IMR-90 (cell line): Measurements from ENCODE around the gene ADAM15. TPM values are rescaled to one million over a fixed set of nuclear protein-coding genes. Genes with fewer than 3 reads are reported as not detected.

Experiments
- ATAC-seq: fragments of 200-7000 bp; cut with Tn5 transposase; 2 replicates; pipeline ENCODE4 v1.9.1; 2020; ENCODE audit warnings: low read depth, mild to moderate bottlenecking, moderate library complexity
- BruUV-seq: library from RNA; stranded (reverse); fragments of 400-500 nt; replicated peaks from 2 replicates; lab custom pipeline; 2021; lab: Mats Ljungman, UMichigan
- CTCF ChIA-PET: fragments of 300-600 bp; formaldehyde crosslinking; extraction: SDS; loops from one replicate; lab custom pipeline; 2021; ENCODE audit warnings: antibody characterized with exemption; lab: Yijun Ruan, JAX
- POLR2A ChIA-PET: fragments of 300-600 bp; sonication (Branson Sonifier 250); formaldehyde crosslinking; loops from one replicate; lab custom pipeline; 2022; ENCODE audit warnings: antibody characterized with exemption; ENCODE audit not compliant: unreplicated experiment; lab: Charles Lee
- DNase-seq: peaks from one replicate; pipeline ENCODE4 v3.0.0; 2013
- H2AFZ ChIP-seq: replicated peaks from 2 replicates; pipeline ENCODE3; 2013; ENCODE audit warnings: low read length, mild to moderate bottlenecking; ENCODE audit not compliant: poor library complexity
- H2AK5ac ChIP-seq: 2 replicates; pipeline ENCODE4 v1.6.1; 2013; ENCODE audit warnings: low read depth, low read length, inconsistent platforms
- H2AK9ac ChIP-seq: replicated peaks from 2 replicates; pipeline ENCODE3; 2013; ENCODE audit warnings: mild to moderate bottlenecking, low read depth, low read length, moderate library complexity; ENCODE audit not compliant: poor library complexity
- H2BK120ac ChIP-seq: 2 replicates; pipeline ENCODE4 v1.6.1; 2013; ENCODE audit warnings: low read depth, low read length, inconsistent platforms
- H2BK15ac ChIP-seq: 3 replicates; pipeline ENCODE4 v1.6.1; 2013; ENCODE audit warnings: low read depth, low read length, inconsistent platforms
- H2BK20ac ChIP-seq: 2 replicates; pipeline ENCODE4 v1.6.1; 2013; ENCODE audit warnings: low read depth, mild to moderate bottlenecking, inconsistent platforms, low read length, moderate library complexity
- H2BK5ac ChIP-seq: 2 replicates; pipeline ENCODE4 v1.6.1; 2013; ENCODE audit warnings: mild to moderate bottlenecking, low read depth, low read length, inconsistent platforms; ENCODE audit not compliant: poor library complexity, severe bottlenecking
- H3K14ac ChIP-seq: replicated peaks from 2 replicates; pipeline ENCODE4 v1.6.1; 2013; ENCODE audit warnings: low read depth, low read length, inconsistent platforms
- H3K18ac ChIP-seq: 2 replicates; pipeline ENCODE4 v1.6.1; 2013; ENCODE audit warnings: low read depth, low read length, control low read depth
- H3K23ac ChIP-seq: 2 replicates; pipeline ENCODE4 v1.6.1; 2013; ENCODE audit warnings: low read depth, low read length, inconsistent platforms
- H3K27ac ChIP-seq: 2 replicates; pipeline ENCODE4 v1.5.1; 2013; ENCODE audit warnings: mild to moderate bottlenecking, control low read depth, low read length; ENCODE audit not compliant: insufficient read depth
- H3K27me3 ChIP-seq: 2 replicates; pipeline ENCODE4 v1.6.1; 2013; ENCODE audit warnings: low read length; ENCODE audit not compliant: control insufficient read depth, insufficient read depth
- H3K36me3 ChIP-seq: 2 replicates; pipeline ENCODE4 v1.6.1; 2013; ENCODE audit warnings: low read length, mixed read lengths; ENCODE audit not compliant: control insufficient read depth, insufficient read depth
- H3K4ac ChIP-seq: 2 replicates; pipeline ENCODE4 v1.6.1; 2013; ENCODE audit warnings: low read depth, low read length, inconsistent platforms
- H3K4me1 ChIP-seq: 2 replicates; pipeline ENCODE4 v1.6.1; 2013; ENCODE audit warnings: low read length, mixed read lengths; ENCODE audit not compliant: control insufficient read depth, insufficient read depth
- H3K4me2 ChIP-seq: 2 replicates; pipeline ENCODE4 v1.6.1; 2013; ENCODE audit warnings: low read depth, mild to moderate bottlenecking, control low read depth, low read length, moderate library complexity
- H3K4me3 ChIP-seq: 2 replicates; pipeline ENCODE4 v1.5.1; 2013; ENCODE audit warnings: low read depth, mild to moderate bottlenecking, control low read depth, low read length, moderate library complexity; ENCODE audit not compliant: insufficient read depth
- H3K56ac ChIP-seq: 2 replicates; pipeline ENCODE4 v1.6.1; 2013; ENCODE audit warnings: low read length, inconsistent platforms; ENCODE audit not compliant: insufficient read depth; ENCODE audit errors: extremely low read depth
- H3K79me1 ChIP-seq, 2 experiments: 2 replicates each; pipeline ENCODE4 v1.6.1; 2013; ENCODE audit warnings: low read length in 2 of 2, inconsistent platforms in 1 of 2, low read depth in 1 of 2
- H3K9ac ChIP-seq: 2 replicates; pipeline ENCODE4 v1.6.1; 2013; ENCODE audit warnings: low read depth, low read length, control low read depth
- H3K9me1 ChIP-seq: 2 replicates; pipeline ENCODE4 v1.6.1; 2013; ENCODE audit warnings: low read length, inconsistent platforms; ENCODE audit not compliant: insufficient read depth
- H3K9me3 ChIP-seq: 2 replicates; pipeline ENCODE4 v1.6.1; 2013; ENCODE audit warnings: low read length; ENCODE audit not compliant: control insufficient read depth, insufficient read depth
- H4K20me1 ChIP-seq: 2 replicates; pipeline ENCODE4 v1.6.1; 2013; ENCODE audit warnings: low read length, inconsistent platforms; ENCODE audit not compliant: insufficient read depth
- H4K5ac ChIP-seq: 2 replicates; pipeline ENCODE4 v1.6.1; 2013; ENCODE audit warnings: mild to moderate bottlenecking, low read depth, low read length, control low read depth
- H4K8ac ChIP-seq, 2 experiments: 2 replicates each; pipeline ENCODE4 v1.6.1; 2013; ENCODE audit warnings: low read depth in 2 of 2, low read length in 2 of 2, control low read depth in 1 of 2, inconsistent platforms in 1 of 2
- H4K91ac ChIP-seq: 2 replicates; pipeline ENCODE4 v1.6.1; 2013; ENCODE audit warnings: low read depth, low read length, inconsistent platforms; ENCODE audit not compliant: insufficient read depth
- CEBPB ChIP-seq: IDR thresholded peaks from 2 replicates; pipeline ENCODE4 v1.6.1; 2012; ENCODE audit warnings: low read depth, low read length, improper control_type of control experiment
- FOS ChIP-seq: fragments of 150-350 bp; IDR thresholded peaks from 2 replicates; pipeline ENCODE4 v1.6.1; 2016; ENCODE audit warnings: low read depth, low read length
- WGBS, 2 experiments: methylation state at CpG; one replicate each; pipeline versions ENCODE4 v1.1.5 to v1.1.7; 2013; ENCODE audit warnings: missing lambda C conversion rate in 2 of 2; ENCODE audit not compliant: insufficient read length in 1 of 2; ENCODE audit errors: extremely low coverage in 2 of 2; 5-methylcytosine and 5-hydroxymethylcytosine counted together
- dilution Hi-C: fragments of 300-500 bp; cut with HindIII; formaldehyde crosslinking; loops from one replicate; pipeline ENCODE4 v1.14.3; 2018; ENCODE audit warnings: low sequenced_read_pairs; ENCODE audit not compliant: unreplicated experiment
- in situ Hi-C: fragments of 300-500 bp; cut with MboI; formaldehyde crosslinking; loops from 3 replicates; pipeline ENCODE4 v1.14.3; 2019; ENCODE audit warnings: low sequenced_read_pairs, inconsistent platforms, mixed read lengths
- intact Hi-C: fragments of 100-400 bp; cut with micrococcal nuclease; formaldehyde crosslinking; loops from 2 replicates; pipeline ENCODE4 v1.10.0; 2022
- polyA plus RNA-seq, 3 experiments: library from polyadenylated mRNA; depleted of rRNA; stranded (reverse); fragments of >200 nt; gene quantifications; 2 replicates each; pipeline ENCODE4 v1.2.3, GENCODE V29; 2012; ENCODE audit warnings: low replicate concordance in 1 of 3
- total RNA-seq: library from RNA; depleted of rRNA; stranded (reverse); fragments of >200 nt; gene quantifications from 2 replicates; pipeline ENCODE4 v1.2.3, GENCODE V29; 2012
- TF ChIP-seq, protein P1 (sequence below): conservative IDR thresholded peaks from 2 replicates; pipeline ENCODE4 v1.5.1; 2012; ENCODE audit warnings: mild to moderate bottlenecking, low read depth, low read length, improper control_type of control experiment

The ADAM15 gene
- total and polyA plus RNA-seq, 2 of the 4 experiments (the other 2 are of a cell fraction): 25.6 to 52.4 TPM

- Histone ChIP-seq H4K8ac (no peak overlapping the region), H3K9me3 (no peaks in the 10 kb centered on the region), H3K4me1 (peaks cover 15% of the 10 kb centered on the region), H3K4me2 (no peak overlapping the region), H3K27me3 (no peaks in the 10 kb centered on the region), H2BK15ac (no peak overlapping the region), H2BK5ac (no peak overlapping the region), H2AK5ac (no peak overlapping the region), H3K4ac (no peak overlapping the region), H4K91ac (no peak overlapping the region), H3K9ac (no peak overlapping the region), H3K9me1 (peaks cover 12% of the 10 kb centered on the region), H4K20me1 (peaks cover 11% of the 10 kb centered on the region), H2AFZ (no peak overlapping the region), H3K56ac (no peak overlapping the region), H3K79me1 (peaks cover 14 to 59% of the 10 kb centered on the region in 2 experiments), H3K4me3 (no peak overlapping the region), H3K18ac (no peak overlapping the region), H3K36me3 (peaks cover 2% of the 10 kb centered on the region), H4K5ac (no peak overlapping the region), H2AK9ac (no peak overlapping the region), H3K27ac (no peak overlapping the region), H3K14ac (no peak overlapping the region), H3K23ac (no peak overlapping the region), H2BK120ac (no peak overlapping the region), H2BK20ac (no peak overlapping the region)
- CTCF ChIA-PET: interaction anchor here (1.1 kb wide), 1 partner anchor 10 kb away, joined by 4 read pairs; no protein-coding TSS in a partner anchor
- BruUV-seq: no TSS peak
- no peak for DNase-seq
- TF ChIP-seq, protein P1, sequence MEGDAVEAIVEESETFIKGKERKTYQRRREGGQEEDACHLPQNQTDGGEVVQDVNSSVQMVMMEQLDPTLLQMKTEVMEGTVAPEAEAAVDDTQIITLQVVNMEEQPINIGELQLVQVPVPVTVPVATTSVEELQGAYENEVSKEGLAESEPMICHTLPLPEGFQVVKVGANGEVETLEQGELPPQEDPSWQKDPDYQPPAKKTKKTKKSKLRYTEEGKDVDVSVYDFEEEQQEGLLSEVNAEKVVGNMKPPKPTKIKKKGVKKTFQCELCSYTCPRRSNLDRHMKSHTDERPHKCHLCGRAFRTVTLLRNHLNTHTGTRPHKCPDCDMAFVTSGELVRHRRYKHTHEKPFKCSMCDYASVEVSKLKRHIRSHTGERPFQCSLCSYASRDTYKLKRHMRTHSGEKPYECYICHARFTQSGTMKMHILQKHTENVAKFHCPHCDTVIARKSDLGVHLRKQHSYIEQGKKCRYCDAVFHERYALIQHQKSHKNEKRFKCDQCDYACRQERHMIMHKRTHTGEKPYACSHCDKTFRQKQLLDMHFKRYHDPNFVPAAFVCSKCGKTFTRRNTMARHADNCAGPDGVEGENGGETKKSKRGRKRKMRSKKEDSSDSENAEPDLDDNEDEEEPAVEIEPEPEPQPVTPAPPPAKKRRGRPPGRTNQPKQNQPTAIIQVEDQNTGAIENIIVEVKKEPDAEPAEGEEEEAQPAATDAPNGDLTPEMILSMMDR: no peak
- TF ChIP-seq CEBPB (no peak), FOS (no peak)
- dilution Hi-C loops: no loop called here
- WGBS, 2 experiments: no CpG with 5 or more reads among the region's 6 CpGs
- intact Hi-C loops: no loop called here
- ATAC-seq: no peak
- in situ Hi-C loops: no loop called here
- POLR2A ChIA-PET: interaction anchor here (0.6 kb wide), 1 partner anchor 11 kb away, joined by 14 read pairs; no protein-coding TSS in a partner anchor
Measured at GRCh38 chr1:155007251-155007828, 43.8 kb upstream of the ADAM15 start.
